OCI-LY3 (cell line): Measurements from ENCODE around the gene CAMTA1.

ENCODE experiments used
- H2AFZ ChIP-seq: fragments of 200-600, 300-600 bp; shearing (Covaris generic); 2 replicates; pipeline ENCODE4 v1.6.0; 2014; ENCODE audit warnings: antibody characterized with exemption, low read depth, low read length
- H3K27ac ChIP-seq: fragments of 200-600, 300-600 bp; sonication (generic); 2 replicates; pipeline ENCODE4 v1.5.1; 2014; ENCODE audit warnings: mild to moderate bottlenecking, low read length, moderate library complexity, mixed read lengths
- H3K27me3 ChIP-seq: fragments of 200-600, 300-600 bp; sonication (generic); 2 replicates; pipeline ENCODE4 v1.6.1; 2014; ENCODE audit warnings: low read depth, low read length, mixed read lengths
- H3K36me3 ChIP-seq: fragments of 200-600, 300-600 bp; sonication (generic); replicated peaks from 2 replicates; pipeline ENCODE3; 2014; ENCODE audit warnings: low read depth, low read length, mixed read lengths
- H3K4me1 ChIP-seq: fragments of 300-600, 200-600 bp; sonication (generic); 2 replicates; pipeline ENCODE4 v1.6.1; 2014; ENCODE audit warnings: low read length, mixed read lengths
- H3K4me2 ChIP-seq: fragments of 200-600, 300-600 bp; sonication (generic); 2 replicates; pipeline ENCODE4 v1.6.1; 2014; ENCODE audit warnings: low read length, mixed read lengths
- H3K4me3 ChIP-seq: fragments of 300-600, 200-600 bp; sonication (generic); 2 replicates; pipeline ENCODE4 v1.5.1; 2014; ENCODE audit warnings: antibody characterized with exemption, mild to moderate bottlenecking, low read length, moderate library complexity
- H3K79me2 ChIP-seq: fragments of 300-600, 200-600 bp; shearing (Covaris generic); 2 replicates; pipeline ENCODE4 v1.6.1; 2014; ENCODE audit warnings: mild to moderate bottlenecking, low read length, mixed read lengths
- H3K9ac ChIP-seq: fragments of 300-600, 200-600 bp; shearing (Covaris generic); 2 replicates; pipeline ENCODE4 v1.6.0; 2014; ENCODE audit warnings: mild to moderate bottlenecking, low read length, moderate library complexity
- H3K9me3 ChIP-seq: fragments of 200-600, 300-600 bp; shearing (Covaris generic); 2 replicates; pipeline ENCODE4 v1.6.1; 2014; ENCODE audit warnings: low read length, mixed read lengths; ENCODE audit not compliant: insufficient read depth
- H4K20me1 ChIP-seq: fragments of 200-600, 300-600 bp; sonication (generic); 2 replicates; pipeline ENCODE4 v1.6.1; 2016; ENCODE audit warnings: low read length, mixed read lengths; ENCODE audit not compliant: insufficient read depth
- CTCF ChIP-seq: fragments of 200-600, 300-600 bp; sonication (generic); IDR thresholded peaks from 2 replicates; pipeline ENCODE4 v1.5.1; 2014; ENCODE audit warnings: antibody characterized with exemption, low read length, low read depth
- EZH2phosphoT487 ChIP-seq: fragments of 200-600 bp; shearing (Covaris generic); IDR thresholded peaks from 2 replicates; pipeline ENCODE4 v1.6.1; 2018; ENCODE audit warnings: antibody characterized with exemption, mixed run types, low read depth

Gene CAMTA1

GRCh38 chr1:7425771-7426170, 640.5 kb downstream of the CAMTA1 start:
- no peaks in the 10 kb centered on the region for H3K9me3 ChIP-seq
- H4K20me1 ChIP-seq = no peaks in the 10 kb centered on the region
- no peaks in the 10 kb centered on the region for H3K79me2 ChIP-seq
- no peaks in the 10 kb centered on the region for H3K36me3 ChIP-seq
- H3K4me3 ChIP-seq = no peak overlapping the region
- H3K4me2 ChIP-seq = no peak overlapping the region
- no peaks in the 10 kb centered on the region for H3K4me1 ChIP-seq
- no peak overlapping the region for H2AFZ ChIP-seq
- H3K27ac ChIP-seq = no peak overlapping the region
- TF ChIP-seq EZH2phosphoT487 (no peak), CTCF (no peak)
- no peak overlapping the region for H3K9ac ChIP-seq
- no peaks in the 10 kb centered on the region for H3K27me3 ChIP-seq

- no peak overlapping the region for H3K4me2 ChIP-seq
- H3K27me3 ChIP-seq = no peaks in the 10 kb centered on the region
- no peaks in the 10 kb centered on the region for H4K20me1 ChIP-seq
- no peak overlapping the region for H3K9ac ChIP-seq
- TF ChIP-seq EZH2phosphoT487 (no peak), CTCF (no peak)
- no peak overlapping the region for H3K4me3 ChIP-seq
- H3K36me3 ChIP-seq = no peaks in the 10 kb centered on the region
- no peak overlapping the region for H2AFZ ChIP-seq
- no peaks in the 10 kb centered on the region for H3K9me3 ChIP-seq
- no peaks in the 10 kb centered on the region for H3K4me1 ChIP-seq
- H3K27ac ChIP-seq = no peak overlapping the region
- H3K79me2 ChIP-seq = no peaks in the 10 kb centered on the region
These were observed 641.7 kb downstream of the CAMTA1 start for GRCh38 chr1:7426780-7427604.

- Histone ChIP-seq H3K9me3 (no peaks in the 10 kb centered on the region), H3K4me2 (no peak overlapping the region), H3K79me2 (no peaks in the 10 kb centered on the region), H3K9ac (no peak overlapping the region), H3K27ac (no peak overlapping the region), H3K36me3 (no peaks in the 10 kb centered on the region), H4K20me1 (no peaks in the 10 kb centered on the region), H3K4me3 (no peak overlapping the region), H2AFZ (no peak overlapping the region), H3K27me3 (no peaks in the 10 kb centered on the region), H3K4me1 (no peaks in the 10 kb centered on the region)
- TF ChIP-seq EZH2phosphoT487 = no peak
- TF ChIP-seq CTCF = no peak
These were observed 642.5 kb downstream of the CAMTA1 start for GRCh38 chr1:7427605-7428300.

GRCh38 chr1:7429290-7429689, 644.0 kb downstream of the CAMTA1 start:
- TF ChIP-seq EZH2phosphoT487 = no peak
- TF ChIP-seq CTCF = no peak
- no peaks in the 10 kb centered on the region for H3K79me2 ChIP-seq

More at GRCh38 chr1:7429290-7429689, 644.0 kb downstream of the CAMTA1 start:
- H3K9ac ChIP-seq = no peak overlapping the region
- H2AFZ ChIP-seq = no peak overlapping the region
- no peaks in the 10 kb centered on the region for H3K36me3 ChIP-seq
- H3K4me1 ChIP-seq = no peaks in the 10 kb centered on the region
- H3K27me3 ChIP-seq = no peaks in the 10 kb centered on the region
- H4K20me1 ChIP-seq = no peaks in the 10 kb centered on the region
- H3K27ac ChIP-seq = no peak overlapping the region
- H3K4me3 ChIP-seq = no peak overlapping the region
- H3K9me3 ChIP-seq = no peaks in the 10 kb centered on the region
- H3K4me2 ChIP-seq = no peak overlapping the region
